NK-92 (cell line): ENCODE measurements around the gene MEI1.
A peak's percentile ranks its signal among the peaks of the same experiment; 100 is the strongest.

Experiments
- DNase-seq: peaks from one replicate; lab custom pipeline; 2025; ENCODE audit not compliant: unreplicated experiment; lab: John Stamatoyannopoulos, UW

Gene MEI1

DNA sequence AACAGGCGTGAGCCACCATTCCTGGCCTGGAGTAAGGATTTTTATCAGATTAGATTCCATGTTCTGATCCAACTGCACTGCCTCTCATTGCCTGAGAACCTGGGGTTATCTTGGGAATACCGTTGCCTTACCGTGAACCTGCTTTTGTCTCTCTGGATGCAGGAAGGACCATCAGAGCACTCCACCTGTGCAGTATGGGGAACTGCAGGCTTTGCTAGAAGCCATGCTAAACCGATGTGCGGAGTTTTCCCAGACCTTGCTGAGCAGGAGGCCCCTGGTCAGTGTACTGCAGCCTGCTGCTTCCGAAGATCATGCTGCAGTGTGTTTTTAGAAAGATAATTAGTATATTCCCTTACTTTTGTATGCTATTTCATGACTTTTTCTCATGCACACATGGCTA is 43.6 kb downstream of the MEI1 start:
- DNase-seq: no peak

DNA sequence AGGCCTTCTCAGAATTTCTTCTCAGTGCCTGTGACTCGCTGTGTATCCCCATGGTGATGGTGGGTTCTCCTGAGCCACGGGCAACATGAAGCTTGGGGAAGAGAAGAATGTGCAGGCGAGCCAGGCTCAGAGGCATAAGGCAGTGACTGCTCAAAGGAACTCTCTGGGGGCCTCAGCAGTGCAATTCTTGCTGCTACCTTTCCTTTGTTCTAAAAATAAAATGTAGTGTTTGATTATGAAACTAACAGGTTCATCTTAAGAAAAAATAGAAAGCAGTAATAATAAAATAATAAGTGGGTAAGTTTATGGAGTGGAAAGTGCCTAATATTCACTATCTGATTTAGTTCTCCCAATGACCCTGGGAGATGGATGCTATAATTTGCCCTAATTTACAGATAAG is 46.7 kb downstream of the MEI1 start:
- DNase-seq: no peak

DNA sequence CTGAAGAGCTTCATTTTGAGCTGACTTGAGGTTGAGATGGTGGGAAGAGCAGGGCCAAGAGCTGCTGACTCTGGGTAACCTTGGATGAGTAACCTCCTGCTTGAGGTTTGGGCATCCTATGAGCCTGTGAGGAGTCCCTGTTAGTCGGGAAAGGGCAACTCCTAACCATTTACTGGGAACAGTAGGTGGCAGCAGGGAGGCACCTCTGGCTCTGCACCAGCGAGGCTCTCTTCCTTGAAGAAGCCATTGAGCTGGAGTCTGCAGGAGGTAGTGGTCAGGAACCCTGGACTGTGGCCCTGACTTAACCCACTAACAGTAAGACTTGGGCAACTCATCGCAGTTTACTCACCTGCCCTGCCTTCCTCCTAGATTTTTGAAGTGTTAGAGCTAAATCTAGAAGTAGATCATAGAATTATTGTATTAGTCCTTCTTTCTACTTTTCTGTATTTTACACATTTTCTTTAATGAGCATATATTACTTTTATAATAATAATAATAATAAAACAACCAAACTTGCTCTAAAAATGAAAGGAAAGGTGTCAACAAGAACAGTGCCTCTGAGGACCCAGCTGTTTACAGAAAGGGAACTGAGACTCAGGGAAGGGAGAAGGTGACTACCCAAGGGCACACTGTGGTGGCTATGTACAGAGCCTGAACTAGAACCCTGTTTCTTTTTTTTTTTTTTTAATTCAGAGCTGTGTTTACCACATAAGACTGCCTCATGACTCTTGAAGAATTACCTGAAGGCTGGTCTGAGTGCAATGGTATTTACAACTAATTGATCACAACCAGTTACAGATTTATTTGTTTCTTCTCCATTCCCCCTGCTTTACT is 47.5 kb downstream of the MEI1 start:
- no peak for DNase-seq

DNA sequence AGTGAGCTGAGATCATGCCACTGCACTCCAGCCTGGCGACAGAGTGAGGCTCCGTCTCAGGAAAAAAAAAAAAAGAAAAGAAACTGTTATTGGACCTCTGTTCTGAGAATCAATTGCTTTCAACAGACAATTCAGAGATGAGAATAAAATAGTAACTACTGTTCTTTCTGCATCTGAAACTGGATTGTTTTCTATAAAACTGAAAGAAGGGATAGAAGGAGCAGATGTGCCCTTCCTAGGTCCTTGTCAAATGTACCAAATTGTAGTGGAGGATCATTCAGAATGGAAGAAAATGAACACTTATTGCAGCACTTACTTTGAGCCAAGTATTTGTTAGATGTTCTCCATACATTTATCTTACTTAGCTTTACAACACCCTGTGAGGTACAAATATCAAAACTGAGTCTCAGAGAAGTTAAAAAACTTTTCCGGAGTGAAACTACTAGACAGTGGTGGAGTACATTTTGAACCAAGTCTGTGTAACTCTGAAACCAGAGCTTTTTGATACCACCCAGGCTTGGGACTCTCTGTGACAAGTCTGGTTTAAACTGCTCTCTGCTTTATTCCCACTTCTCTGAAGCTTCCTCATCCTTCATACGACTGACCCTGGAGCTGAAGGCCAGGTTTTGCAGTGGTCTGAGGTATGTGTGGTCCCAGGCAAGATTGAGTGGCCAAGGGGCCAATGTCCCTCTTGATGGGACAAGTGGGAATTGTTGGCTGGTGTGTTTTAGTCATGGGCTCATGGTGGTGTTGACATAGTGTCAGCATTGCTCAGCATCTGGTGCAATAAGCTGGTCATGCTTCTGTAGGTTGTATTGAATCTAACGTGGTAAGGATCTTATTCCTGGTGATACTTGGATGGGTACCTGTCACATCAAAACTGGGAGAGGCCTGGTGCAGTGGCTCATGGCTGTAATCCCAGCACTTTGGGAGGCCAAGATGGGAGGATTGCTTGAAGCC is 53.0 kb downstream of the MEI1 start:
- DNase-seq: no peak

DNA sequence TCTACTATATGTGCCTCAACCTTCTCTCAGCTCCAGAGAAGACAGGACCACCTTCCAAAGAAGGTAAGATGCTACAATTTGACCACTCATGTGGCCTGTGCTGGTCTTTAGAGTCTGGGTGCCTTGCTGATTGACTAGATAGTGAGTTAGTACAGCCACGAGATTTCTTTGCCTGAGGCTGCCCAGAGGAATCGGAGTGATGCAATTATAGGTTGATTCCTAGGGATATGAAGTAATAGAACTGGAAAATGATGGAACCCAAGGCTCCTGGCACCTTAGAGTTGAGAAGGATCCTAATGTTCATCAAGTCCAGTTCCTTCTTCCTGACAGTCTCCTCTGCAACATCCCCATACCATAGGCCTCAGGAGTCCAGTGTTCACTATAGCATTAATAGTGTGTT is 54.7 kb downstream of the MEI1 start:
- DNase-seq: no peak

DNA sequence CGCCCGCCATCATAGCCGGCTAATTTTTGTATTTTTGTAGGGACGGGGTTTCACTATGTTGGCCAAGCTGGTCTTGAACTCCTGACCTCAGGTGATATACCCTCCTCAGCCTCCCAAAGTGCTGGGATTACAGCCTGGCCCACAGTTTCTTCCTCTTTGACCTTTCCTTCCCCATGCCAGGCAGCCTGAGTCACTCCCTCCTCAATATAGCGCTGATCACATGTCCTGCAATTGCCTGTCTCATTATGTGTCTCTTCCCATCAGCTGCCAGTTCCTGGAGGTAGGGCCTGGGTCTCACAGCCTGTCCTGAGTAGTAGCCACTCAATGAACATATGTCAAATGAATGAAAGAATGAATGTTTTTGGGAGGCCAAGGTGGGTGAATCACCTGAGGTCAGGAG is 58.2 kb downstream of the MEI1 start:
- no peak for DNase-seq

DNA sequence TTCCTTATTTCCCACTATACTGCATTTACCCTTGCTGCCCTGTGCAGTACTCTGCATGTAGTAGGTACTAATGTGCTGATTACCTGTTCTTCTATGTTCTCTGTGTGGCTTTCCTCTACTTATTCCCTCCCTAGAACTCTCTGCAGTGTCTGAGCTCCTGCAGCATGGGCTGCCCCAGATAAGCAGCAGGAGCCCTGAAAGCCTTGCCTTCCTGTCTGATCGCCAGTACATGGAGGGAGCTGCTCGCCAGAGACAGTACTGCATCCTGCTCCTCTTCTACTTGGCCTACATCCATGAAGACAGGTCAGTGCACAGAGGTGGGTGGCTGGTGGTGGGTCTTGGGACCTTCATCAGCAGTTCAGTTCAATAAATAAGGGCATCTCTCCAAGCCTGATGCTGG is 58.9 kb downstream of the MEI1 start:
- no peak for DNase-seq

DNA sequence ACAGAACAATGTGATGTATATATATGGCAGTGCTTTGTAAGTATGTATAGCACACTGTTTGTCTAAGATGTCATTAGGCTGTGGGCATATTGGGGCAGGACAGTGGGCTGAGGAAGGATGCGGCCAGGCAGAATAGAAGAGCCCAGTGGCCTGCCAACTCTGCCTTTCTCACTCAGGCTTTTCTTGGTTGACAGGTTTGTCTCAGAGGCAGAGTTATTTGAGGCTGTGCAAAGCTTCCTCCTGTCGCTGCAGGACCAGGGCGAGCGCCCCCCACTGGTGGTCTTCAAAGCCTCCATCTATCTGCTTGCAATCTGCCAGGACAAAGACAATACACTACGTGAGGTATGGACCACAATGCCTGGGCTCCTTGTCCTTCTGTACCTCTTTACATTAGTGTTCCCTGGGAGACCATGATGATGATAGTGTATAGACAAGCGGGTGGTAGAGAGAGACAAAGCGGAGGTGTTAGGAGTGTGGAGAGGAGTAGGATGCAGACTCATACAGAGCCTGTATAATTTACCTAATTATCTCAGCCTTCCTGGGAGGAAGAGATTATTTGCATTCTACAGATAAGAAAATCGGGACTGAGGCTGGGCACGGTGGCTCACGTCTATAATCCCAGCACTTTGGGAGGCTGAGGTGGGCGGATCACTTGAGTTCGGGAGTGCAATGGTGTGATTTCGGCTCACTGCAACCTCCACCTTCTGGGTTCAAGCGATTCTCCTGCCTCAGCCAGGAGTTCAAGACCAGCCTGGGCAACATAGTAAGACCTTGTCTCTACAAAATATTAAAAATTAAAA is 63.9 kb downstream of the MEI1 start:
- DNase-seq: no peak

DNA sequence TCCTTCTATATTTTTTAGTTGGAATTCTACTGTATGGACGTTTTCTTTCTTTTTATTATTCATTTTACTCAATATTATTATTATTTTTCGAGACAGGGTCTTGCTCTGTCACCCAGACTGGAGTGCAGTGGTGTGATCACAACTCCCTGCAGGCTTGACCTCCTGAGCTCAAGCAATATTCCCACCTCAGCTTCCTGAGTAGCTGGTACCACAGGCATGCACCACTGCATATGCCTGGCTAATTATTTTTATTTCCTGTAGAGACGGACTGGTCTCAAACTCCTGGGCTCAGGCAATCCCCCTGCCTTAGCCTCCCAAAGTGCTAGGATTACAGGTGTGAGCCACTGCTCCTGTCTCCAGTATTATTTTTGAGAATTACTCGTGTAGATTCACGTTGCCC is 67.2 kb downstream of the MEI1 start:
- DNase-seq: no peak

DNA sequence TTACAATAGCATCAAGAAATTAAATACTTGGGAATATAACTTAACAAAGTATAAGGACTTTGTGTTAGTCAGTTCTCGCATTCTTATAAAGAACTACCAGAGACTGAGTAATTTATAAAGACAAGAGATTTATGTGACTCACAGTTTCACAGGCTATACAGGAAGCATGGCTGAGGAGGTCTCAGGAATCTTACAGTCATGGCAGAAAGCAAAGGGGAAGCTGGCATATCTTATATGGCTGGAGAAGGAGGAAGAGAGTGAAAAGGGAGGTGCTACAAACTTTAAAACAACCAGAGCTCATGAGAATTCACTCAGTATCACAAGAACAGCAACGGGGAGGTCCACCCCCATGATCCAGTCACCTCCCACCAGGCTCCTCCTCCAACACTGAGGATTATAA is 69.1 kb downstream of the MEI1 start:
- no peak for DNase-seq

DNA sequence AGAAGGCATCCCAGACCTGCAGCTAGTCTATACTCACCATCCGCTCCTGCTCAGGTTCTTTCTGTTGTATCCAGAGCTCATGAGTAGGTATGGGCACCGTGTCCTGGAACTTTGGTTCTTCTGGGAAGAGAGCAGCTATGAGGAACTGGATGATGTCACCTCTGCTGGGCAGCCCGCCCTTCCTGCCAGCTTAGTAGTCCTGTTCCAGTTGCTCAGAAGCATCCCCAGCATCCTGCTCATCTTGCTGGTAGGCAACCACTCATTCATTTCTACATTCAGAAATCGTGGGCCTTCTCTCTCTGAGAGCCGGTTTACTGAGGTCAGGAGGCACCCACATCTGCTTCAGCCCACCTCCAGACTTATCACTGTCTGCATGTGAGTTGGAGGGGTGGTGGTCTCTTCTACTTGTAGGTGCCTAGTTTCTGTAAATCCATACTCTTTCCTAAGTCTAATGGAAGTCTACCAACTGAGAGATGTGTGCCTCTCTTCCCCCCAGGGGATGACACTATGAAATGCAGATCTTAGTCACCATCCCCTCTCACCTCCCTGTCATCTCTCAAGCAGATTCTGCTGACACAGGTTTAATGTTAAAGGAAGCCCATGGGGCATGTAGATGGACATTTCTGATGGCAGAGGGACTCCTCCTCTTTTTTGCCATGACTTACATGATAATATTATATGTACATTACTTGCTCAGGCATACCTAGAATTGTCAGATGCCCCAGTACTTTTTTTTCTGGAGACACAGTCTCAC is 71.6 kb downstream of the MEI1 start:
- DNase-seq: no peak

DNA sequence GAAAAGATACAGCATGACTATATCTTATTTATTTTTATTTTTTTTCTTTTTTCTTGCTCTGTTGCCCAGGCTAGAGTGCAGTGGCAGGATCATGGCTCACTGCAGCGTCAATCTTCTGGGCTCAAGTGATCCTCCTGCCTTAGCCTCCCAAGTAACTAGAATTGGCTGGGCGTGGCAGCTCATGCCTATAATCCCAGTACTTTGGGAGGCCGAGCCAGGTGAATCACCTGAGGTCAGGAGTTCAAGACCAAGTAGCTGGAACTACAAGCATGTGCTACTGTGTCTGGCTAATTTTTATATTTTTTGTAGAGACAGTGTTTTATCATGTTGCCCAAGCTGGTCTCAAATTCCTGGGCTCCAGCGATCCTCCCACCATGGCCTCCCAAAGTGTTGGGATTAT is 72.9 kb downstream of the MEI1 start:
- no peak for DNase-seq

DNA sequence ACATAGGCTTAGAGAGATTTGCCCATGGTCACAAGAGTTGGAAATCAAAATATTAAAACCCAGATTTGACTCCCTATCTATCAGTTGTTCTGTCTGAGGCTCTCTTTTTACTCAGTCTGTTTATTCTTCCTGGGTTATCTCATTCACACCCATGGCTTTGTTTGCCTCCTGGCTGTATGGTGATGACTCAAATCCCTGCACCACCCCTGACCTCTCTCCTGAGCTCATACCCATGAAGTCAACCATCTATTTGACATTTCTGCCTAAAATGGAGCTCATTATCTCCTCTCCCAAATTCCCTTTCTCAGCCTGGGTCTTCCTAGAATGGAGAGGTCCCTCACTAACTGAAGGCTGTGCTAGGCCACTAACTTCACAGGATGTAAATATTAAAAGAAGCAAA is 73.3 kb downstream of the MEI1 start:
- no peak for DNase-seq

DNA sequence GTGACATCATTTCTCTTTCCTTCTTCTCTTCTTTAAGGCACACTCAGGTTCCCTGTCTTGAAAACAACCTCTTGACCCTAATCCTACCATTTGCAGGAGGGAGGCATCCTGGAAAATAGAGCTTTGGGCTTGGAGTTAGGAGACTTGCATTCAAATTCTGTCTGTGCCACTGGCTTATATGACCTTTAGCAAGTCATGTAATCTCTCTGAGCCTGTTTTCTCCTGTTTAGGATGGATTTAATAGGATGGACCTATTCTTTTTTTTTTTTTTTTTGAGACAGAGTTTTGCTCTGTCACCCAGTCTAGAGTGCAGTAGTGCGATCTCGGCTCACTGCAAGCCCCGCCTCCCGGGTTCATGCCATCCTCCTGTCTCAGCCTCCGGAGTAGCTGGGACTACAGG is 76.0 kb downstream of the MEI1 start:
- no peak for DNase-seq

DNA sequence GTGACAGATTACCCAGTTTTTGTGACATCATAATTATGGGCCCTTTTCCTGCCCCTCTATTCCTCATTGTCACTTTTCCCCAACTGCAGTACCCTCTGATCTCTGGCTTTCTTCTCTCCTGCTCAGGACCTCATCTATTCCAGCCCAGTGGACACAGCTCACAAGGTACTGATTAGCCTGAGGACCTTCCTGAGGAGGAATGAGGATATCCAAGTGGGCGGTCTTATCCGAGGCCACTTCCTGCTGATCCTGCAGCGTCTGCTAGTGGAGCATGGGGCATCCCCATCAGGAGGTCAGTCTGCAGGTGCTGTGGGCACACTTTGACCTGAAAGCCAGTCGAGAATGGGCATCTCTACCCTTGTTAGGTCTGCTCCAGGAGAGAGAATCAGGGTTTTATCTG is 76.7 kb downstream of the MEI1 start:
- DNase-seq: no peak

DNA sequence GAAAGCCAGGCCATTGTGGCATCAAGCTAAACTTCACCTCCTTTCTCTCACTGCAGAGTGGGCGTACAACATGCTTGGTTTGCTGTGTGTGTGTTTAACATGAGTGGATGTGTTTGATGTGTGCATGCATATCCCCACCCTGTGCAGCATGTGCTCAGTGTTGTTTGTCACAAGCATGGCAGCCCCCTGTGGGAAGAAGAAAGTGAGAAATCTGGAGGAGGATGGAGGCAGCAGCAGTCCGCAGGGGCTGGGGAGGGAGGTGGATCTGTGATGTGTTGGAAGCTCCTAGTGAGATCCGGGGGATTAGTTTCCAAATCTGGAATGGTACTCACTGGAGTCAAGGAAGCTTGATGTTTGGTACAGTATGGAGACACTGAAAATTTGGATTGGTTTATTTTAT is 77.1 kb downstream of the MEI1 start:
- DNase-seq: no peak

DNA sequence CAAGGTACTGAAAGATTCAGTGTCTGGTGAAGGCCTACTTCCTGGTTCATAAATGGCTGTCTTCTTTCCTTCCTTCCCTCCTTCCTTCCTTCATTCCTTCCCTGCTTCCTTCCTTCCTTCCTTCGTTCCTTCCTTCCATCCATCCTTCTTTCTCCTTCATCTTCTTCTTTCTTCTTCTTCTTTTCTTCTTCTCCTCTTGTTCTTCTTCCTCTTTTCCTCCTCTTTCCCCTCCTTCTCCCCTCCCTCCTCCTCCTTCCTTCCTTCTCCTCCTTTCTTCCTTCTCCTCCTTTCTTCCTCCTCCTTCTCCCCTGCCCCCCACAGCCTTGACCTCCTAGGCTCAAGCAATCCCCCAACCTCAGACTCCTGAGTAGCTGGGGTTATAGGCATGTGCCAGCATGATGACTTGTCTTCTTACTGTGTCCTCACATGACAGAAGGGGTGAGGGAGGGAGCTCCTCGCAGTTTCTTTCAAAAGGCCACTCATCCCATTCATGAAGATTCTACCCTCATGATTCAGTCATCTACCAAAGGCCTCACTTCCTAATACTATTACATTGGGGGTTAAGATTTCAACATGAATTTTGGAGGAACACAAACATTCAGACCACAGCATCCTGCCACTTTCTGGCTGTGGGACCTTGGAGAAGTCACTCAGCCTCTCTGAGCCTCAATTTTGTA is 78.6 kb downstream of the MEI1 start:
- no peak for DNase-seq

DNA sequence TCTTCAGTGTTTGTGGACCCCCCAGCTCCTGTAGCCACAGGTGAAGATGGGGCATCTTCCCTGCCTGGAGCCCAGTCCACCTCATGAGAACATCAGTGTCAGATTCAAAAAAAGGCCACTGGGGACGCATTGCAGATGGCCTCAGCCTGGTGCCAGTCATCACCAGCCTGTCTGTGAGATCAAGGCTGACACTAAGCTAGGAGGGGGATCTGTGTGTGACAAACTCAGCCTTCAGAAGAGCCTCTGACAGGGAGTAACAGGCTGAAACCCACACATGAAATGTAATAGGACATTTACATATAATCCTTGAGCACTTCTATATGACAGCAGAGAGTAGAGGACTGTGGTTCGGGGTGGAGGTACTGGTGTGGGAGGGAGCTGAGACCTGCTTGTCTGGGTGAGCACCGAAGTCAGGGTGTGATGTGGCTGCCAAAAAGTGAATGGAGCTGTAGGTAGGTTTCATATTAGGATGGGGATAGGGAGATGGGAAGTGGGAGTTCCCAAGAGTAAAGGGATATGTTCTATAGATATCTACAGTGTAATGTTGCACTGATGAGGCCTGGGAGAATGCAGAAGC is 80.7 kb downstream of the MEI1 start:
- no peak for DNase-seq

DNA sequence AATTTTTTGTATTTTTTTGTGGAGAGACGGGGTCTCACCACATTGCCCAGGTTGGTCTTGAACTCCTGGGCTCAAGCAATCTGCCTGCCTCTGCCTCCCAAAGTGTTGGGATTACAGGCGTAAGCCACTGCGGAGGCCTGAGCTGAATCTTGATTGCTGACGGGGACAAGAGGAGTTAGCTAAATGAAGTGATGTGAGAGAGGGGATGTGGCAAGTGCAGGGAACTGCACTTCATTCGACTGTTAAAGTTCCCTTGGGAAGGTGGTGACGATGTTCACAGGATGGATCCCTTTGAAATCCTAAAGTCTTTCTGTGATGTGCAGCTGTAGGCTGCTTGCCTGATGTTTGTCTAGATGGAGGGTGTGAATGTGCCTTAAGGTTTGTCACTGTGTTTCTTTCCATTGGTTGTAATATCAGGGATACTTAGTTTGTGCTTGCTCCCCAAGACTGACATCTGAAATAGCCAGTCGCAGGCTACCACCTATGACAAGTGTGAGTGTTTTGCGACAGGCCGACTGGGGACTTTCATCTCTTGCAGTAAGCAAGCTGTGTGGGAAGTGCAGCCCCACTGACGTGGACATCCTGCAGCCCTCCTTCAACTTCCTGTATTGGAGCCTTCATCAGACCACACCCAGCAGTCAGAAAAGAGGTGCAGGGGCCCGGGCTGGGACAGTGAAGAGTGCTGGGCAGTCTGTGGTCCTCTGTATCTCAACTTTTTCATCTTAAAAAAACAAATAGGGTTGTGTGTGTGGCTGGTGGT is 81.6 kb downstream of the MEI1 start:
- peak; percentile 56 for DNase-seq
